HEK293 (cell line): ENCODE results near the gene MYOD1.

Experiments used
- BCL11B ChIP-seq: fragments of 450-650 bp; formaldehyde crosslinking; IDR thresholded peaks from 2 replicates; pipeline ENCODE4 v1.5.1; 2016; ENCODE audit warnings: low read depth, missing biosample characterization, missing genetic modification characterization
- FEZF1 ChIP-seq: fragments of 450-650 bp; formaldehyde crosslinking; IDR thresholded peaks from 2 replicates; pipeline ENCODE4 v1.5.1; 2016; ENCODE audit warnings: missing biosample characterization, missing genetic modification characterization
- KLF7 ChIP-seq: fragments of 450-650 bp; formaldehyde crosslinking; IDR thresholded peaks from 2 replicates; pipeline ENCODE4 v1.5.1; 2016; ENCODE audit warnings: missing biosample characterization, missing genetic modification characterization, borderline replicate concordance
- MYNN ChIP-seq: fragments of 450-650 bp; formaldehyde crosslinking; IDR thresholded peaks from 2 replicates; pipeline ENCODE4 v1.5.1; 2016; ENCODE audit warnings: missing biosample characterization, missing genetic modification characterization, borderline replicate concordance
- PRDM4 ChIP-seq: fragments of 450-650 bp; formaldehyde crosslinking; IDR thresholded peaks from 2 replicates; pipeline ENCODE4 v1.5.1; 2017; ENCODE audit warnings: missing biosample characterization, missing genetic modification characterization
- PRDM6 ChIP-seq: fragments of 450-650 bp; formaldehyde crosslinking; IDR thresholded peaks from 2 replicates; pipeline ENCODE4 v1.5.1; 2017; ENCODE audit warnings: missing biosample characterization, missing genetic modification characterization
- REST ChIP-seq: fragments of 450-650 bp; formaldehyde crosslinking; IDR thresholded peaks from 2 replicates; pipeline ENCODE4 v1.5.1; 2016; ENCODE audit warnings: missing biosample characterization, missing genetic modification characterization
- SP2 ChIP-seq: fragments of 450-650 bp; formaldehyde crosslinking; IDR thresholded peaks from 2 replicates; pipeline ENCODE4 v1.5.1; 2016; ENCODE audit warnings: missing biosample characterization, missing genetic modification characterization
- TSHZ1 ChIP-seq: fragments of 450-650 bp; formaldehyde crosslinking; IDR thresholded peaks from 2 replicates; pipeline ENCODE4 v1.5.1; 2016; ENCODE audit warnings: missing biosample characterization, missing genetic modification characterization, borderline replicate concordance
- WT1 ChIP-seq: fragments of 450-650 bp; formaldehyde crosslinking; IDR thresholded peaks from 2 replicates; pipeline ENCODE4 v1.5.1; 2016; ENCODE audit warnings: missing biosample characterization, missing genetic modification characterization
- ZNF202 ChIP-seq: fragments of 450-650 bp; formaldehyde crosslinking; IDR thresholded peaks from 2 replicates; pipeline ENCODE4 v1.5.1; 2016; ENCODE audit warnings: missing biosample characterization, missing genetic modification characterization, borderline replicate concordance
- ZNF362 ChIP-seq: fragments of 450-650 bp; formaldehyde crosslinking; IDR thresholded peaks from 2 replicates; pipeline ENCODE4 v1.5.1; 2016; ENCODE audit warnings: missing biosample characterization, missing genetic modification characterization
- ZNF37A ChIP-seq: fragments of 450-650 bp; IDR thresholded peaks from 2 replicates; pipeline ENCODE4 v1.5.1; 2018; ENCODE audit warnings: missing biosample characterization, missing genetic modification characterization
- ZNF404 ChIP-seq: fragments of 450-650 bp; formaldehyde crosslinking; IDR thresholded peaks from 2 replicates; pipeline ENCODE4 v1.5.1; 2017; ENCODE audit warnings: missing biosample characterization, missing genetic modification characterization
- ZNF426 ChIP-seq: fragments of 450-650 bp; formaldehyde crosslinking; IDR thresholded peaks from 2 replicates; pipeline ENCODE4 v1.5.1; 2017; ENCODE audit warnings: missing biosample characterization, missing genetic modification characterization, mild to moderate bottlenecking, inconsistent platforms, moderate library complexity
- ZNF48 ChIP-seq: fragments of 450-650 bp; formaldehyde crosslinking; IDR thresholded peaks from 2 replicates; pipeline ENCODE4 v1.5.1; 2016; ENCODE audit warnings: missing biosample characterization, missing genetic modification characterization
- ZNF544 ChIP-seq: fragments of 450-650 bp; formaldehyde crosslinking; IDR thresholded peaks from 2 replicates; pipeline ENCODE4 v1.5.0; 2017; ENCODE audit warnings: missing biosample characterization, missing genetic modification characterization
- ZNF548 ChIP-seq: fragments of 450-650 bp; formaldehyde crosslinking; IDR thresholded peaks from 2 replicates; pipeline ENCODE4 v1.5.1; 2016; ENCODE audit warnings: missing biosample characterization, missing genetic modification characterization
- ZNF600 ChIP-seq: fragments of 450-650 bp; formaldehyde crosslinking; IDR thresholded peaks from 2 replicates; pipeline ENCODE4 v1.5.1; 2016; ENCODE audit warnings: missing biosample characterization, missing genetic modification characterization
- ZNF621 ChIP-seq: fragments of 450-650 bp; formaldehyde crosslinking; IDR thresholded peaks from 2 replicates; pipeline ENCODE4 v1.5.1; 2017; ENCODE audit warnings: missing biosample characterization, missing genetic modification characterization
- ZNF645 ChIP-seq: fragments of 450-650 bp; formaldehyde crosslinking; IDR thresholded peaks from 2 replicates; pipeline ENCODE4; 2016; ENCODE audit warnings: missing biosample characterization, missing genetic modification characterization
- ZNF701 ChIP-seq: fragments of 450-650 bp; formaldehyde crosslinking; IDR thresholded peaks from 2 replicates; pipeline ENCODE4 v1.5.1; 2016; ENCODE audit warnings: missing biosample characterization, missing genetic modification characterization
- ZNF776 ChIP-seq: fragments of 450-650 bp; formaldehyde crosslinking; IDR thresholded peaks from 2 replicates; pipeline ENCODE4 v1.5.0; 2017; ENCODE audit warnings: missing biosample characterization, missing genetic modification characterization, borderline replicate concordance
- ZNF830 ChIP-seq: fragments of 450-650 bp; IDR thresholded peaks from 2 replicates; pipeline ENCODE4 v1.5.0; 2018; ENCODE audit warnings: missing biosample characterization, missing genetic modification characterization, low read depth, mild to moderate bottlenecking, moderate library complexity

The MYOD1 gene

GRCh38 chr11:17734986-17735817 is 15.8 kb downstream of the MYOD1 start (continued):
- TF ChIP-seq PRDM6 (tag by site-specific recombination) (no peak), ZNF548 (no peak), ZNF830 (tag by site-specific recombination) (no peak), TSHZ1 (tag by site-specific recombination) (no peak), ZNF645 (tag by site-specific recombination) (no peak), PRDM4 (tag by site-specific recombination) (no peak), ZNF600 (tag by site-specific recombination) (0 out of 2 replicates have a peak, but pooled peaks have one; percentile 25), ZNF544 (tag by site-specific recombination) (no peak), ZNF48 (tag by site-specific recombination) (no peak), MYNN (no peak), ZNF426 (tag by site-specific recombination) (no peak), FEZF1 (tag by site-specific recombination) (no peak), ZNF776 (tag by site-specific recombination) (no peak), ZNF202 (tag by site-specific recombination) (no peak), ZNF621 (tag by site-specific recombination) (no peak), ZNF404 (no peak), ZNF701 (tag by site-specific recombination) (no peak), BCL11B (no peak), SP2 (tag by site-specific recombination) (peak; percentile 66), REST (tag by site-specific recombination) (peak; percentile 95), ZNF362 (tag by site-specific recombination) (no peak), ZNF37A (no peak), WT1 (tag by site-specific recombination) (no peak), KLF7 (tag by site-specific recombination) (no peak)
